Loucy (cell line): ENCODE results near the gene ABL2.

ENCODE experiments used
- CTCF ChIP-seq: fragments of 200-600 bp; sonication (generic); conservative IDR thresholded peaks from 2 replicates; pipeline ENCODE4 v1.5.1; 2014; ENCODE audit warnings: mild to moderate bottlenecking, antibody characterized with exemption, low read length
- EZH2phosphoT487 ChIP-seq: fragments of 200-600 bp; IDR thresholded peaks from 2 replicates; pipeline ENCODE4 v1.6.1; 2018; ENCODE audit warnings: antibody characterized with exemption, mild to moderate bottlenecking, moderate library complexity, borderline replicate concordance

GRCh38 chr1:179146476-179146875, 83.0 kb downstream of the ABL2 start:
- TF ChIP-seq CTCF (no peak), EZH2phosphoT487 (no peak)
